GM18498 (cell line): ENCODE data around the gene TREM2.

Source experiments
- ATAC-seq: cut with Tn5 transposase; IDR thresholded peaks from one replicate; pipeline ENCODE4 v1.9.1; 2021; ENCODE audit warnings: mild to moderate bottlenecking, moderate library complexity; ENCODE audit not compliant: unreplicated experiment

Gene TREM2

GRCh38 chr6:41184761-41185160, 21.8 kb upstream of the TREM2 start:
- ATAC-seq = no peak

GRCh38 chr6:41182069-41183034, 19.4 kb upstream of the TREM2 start:
- ATAC-seq = peak; percentile 76

GRCh38 chr6:41181566-41181965, 18.6 kb upstream of the TREM2 start:
- ATAC-seq = no peak

- ATAC-seq = no peak
These were observed 16.2 kb upstream of the TREM2 start for GRCh38 chr6:41179163-41179562.

GRCh38 chr6:41177695-41178094, 14.8 kb upstream of the TREM2 start:
- ATAC-seq = no peak

GRCh38 chr6:41177287-41177686, 14.4 kb upstream of the TREM2 start:
- ATAC-seq = no peak

GRCh38 chr6:41176189-41176588, 13.3 kb upstream of the TREM2 start:
- ATAC-seq = no peak

GRCh38 chr6:41175084-41175483, 12.2 kb upstream of the TREM2 start:
- no peak for ATAC-seq

- no peak for ATAC-seq
These were observed 11.7 kb upstream of the TREM2 start for GRCh38 chr6:41174610-41175009.

- no peak for ATAC-seq
These were observed 9.0 kb upstream of the TREM2 start for GRCh38 chr6:41171908-41172307.

- no peak for ATAC-seq
These were observed 7.7 kb upstream of the TREM2 start for GRCh38 chr6:41170547-41171160.

GRCh38 chr6:41167173-41167963, 4.5 kb upstream of the TREM2 start:
- ATAC-seq = no peak

- ATAC-seq = no peak
These were observed 1.7 kb upstream of the TREM2 start for GRCh38 chr6:41164551-41165120.

GRCh38 chr6:41163419-41163717, 452 bp upstream of the TREM2 start:
- ATAC-seq = no peak

GRCh38 chr6:41161851-41162552, 914 bp downstream of the TREM2 start:
- no peak for ATAC-seq

GRCh38 chr6:41161380-41161779, 1.5 kb downstream of the TREM2 start:
- ATAC-seq = no peak

GRCh38 chr6:41160933-41161332, 2.0 kb downstream of the TREM2 start:
- ATAC-seq = no peak

GRCh38 chr6:41159415-41160082, 3.4 kb downstream of the TREM2 start:
- no peak for ATAC-seq

- no peak for ATAC-seq
These were observed 5.6 kb downstream of the TREM2 start for GRCh38 chr6:41157323-41157722.

GRCh38 chr6:41156771-41157170, 6.1 kb downstream of the TREM2 start:
- ATAC-seq = no peak
